Measurements from ENCODE around the gene CSRNP3.

- TF ChIP-seq SPI1 (IDR thresholded peaks at IDR 0.05; ENCODE audit: low read depth, low read length) (no peak), POLR2A (IDR thresholded peaks at IDR 0.05; ENCODE audit: low read depth, low read length) (no peak)
Observed at GRCh38 chr2:165561516-165561915, 92.0 kb downstream of the CSRNP3 start.

Measured in GM12891 (cell line).